Lung (tissue), 12 donors: Measurements from ENCODE around the gene POP5. TPM values are rescaled to one million over a fixed set of nuclear protein-coding genes. Genes with fewer than 3 reads are reported as not detected.

Experiments
- ATAC-seq: fragments of 200-7000 bp; cut with Tn5 transposase; one replicate; pipeline ENCODE4 v1.9.1; 2020; ENCODE audit warnings: moderate number of reproducible peaks; ENCODE audit not compliant: insufficient read depth, low FRiP score
- DNase-seq, 3 donors: peaks; one replicate each; pipeline ENCODE4 v3.0.0-alpha.2; 2013 to 2017
- H3K27ac ChIP-seq, 2 donors: one replicate each; pipeline ENCODE4 v1.5.1; 2013; ENCODE audit warnings: mild to moderate bottlenecking in 2 of 2, moderate library complexity in 2 of 2, control low read depth in 1 of 2, inconsistent platforms in 1 of 2, low read depth in 1 of 2, low read length in 1 of 2
- H3K27me3 ChIP-seq, 3 donors: one replicate each; pipeline ENCODE4 v1.5.1; 2013; ENCODE audit warnings: low read length in 2 of 3; ENCODE audit not compliant: control insufficient read depth in 3 of 3, insufficient read depth in 3 of 3
- H3K36me3 ChIP-seq, 4 donors: one replicate each; pipeline ENCODE4 v1.5.1; 2013; ENCODE audit warnings: low read length in 4 of 4, mild to moderate bottlenecking in 1 of 4, moderate library complexity in 1 of 4; ENCODE audit not compliant: control insufficient read depth in 4 of 4, insufficient read depth in 4 of 4
- H3K4me1 ChIP-seq, 5 donors: one replicate each; pipeline ENCODE4 v1.5.1; 2013; ENCODE audit warnings: low read length in 5 of 5, mild to moderate bottlenecking in 2 of 5, moderate library complexity in 1 of 5; ENCODE audit not compliant: control insufficient read depth in 5 of 5, insufficient read depth in 5 of 5
- H3K4me3 ChIP-seq: one replicate; pipeline ENCODE4 v1.5.1; 2013; ENCODE audit warnings: mild to moderate bottlenecking, control low read depth, moderate library complexity
- H3K9ac ChIP-seq, 2 donors: one replicate each; pipeline ENCODE4 v1.5.1; 2013; ENCODE audit warnings: low read length in 2 of 2, control low read depth in 1 of 2; ENCODE audit not compliant: insufficient read depth in 1 of 2
- H3K9me3 ChIP-seq, 4 donors: one replicate each; pipeline ENCODE4 v1.5.1; 2013; ENCODE audit warnings: low read length in 3 of 4, mild to moderate bottlenecking in 1 of 4, moderate library complexity in 1 of 4; ENCODE audit not compliant: control insufficient read depth in 4 of 4, insufficient read depth in 3 of 4
- WGBS, 2 donors: extraction: QIAGEN DNeasy Blood & Tissue Kit; methylation state at CpG; one replicate each; pipeline ENCODE4 v1.1.7; 2013; 5-methylcytosine and 5-hydroxymethylcytosine counted together
- polyA plus RNA-seq, 2 donors: library from polyadenylated mRNA; stranded (reverse); fragments of 200-250 nt; gene quantifications; one replicate each; pipeline ENCODE4 v1.2.1, GENCODE V29; 2013
- total RNA-seq, 2 donors: library from RNA; depleted of rRNA in 1 of 2; stranded (reverse); fragments of >200 nt in 1 of 2; gene quantifications; one replicate each; pipeline ENCODE4 v1.2.1, GENCODE V29; 2014 to 2021
- TF ChIP-seq, protein P1 (sequence below): IDR thresholded peaks from 2 replicates; pipeline ENCODE4 v1.5.1; 2012; ENCODE audit warnings: mild to moderate bottlenecking; ENCODE audit errors: control extremely low read depth, extremely low read depth
- donor health status: control.
- donor health status: control.
- donor health status: Bipolar disorder and iron deficiency.
- donor health status: healthy.
- donor health status: DM: yes; HTN: yes; CAD: no.

Gene POP5
- total and polyA plus RNA-seq, 4 donors, result 22.1 to 62.1 (median 39.3) TPM

DNA sequence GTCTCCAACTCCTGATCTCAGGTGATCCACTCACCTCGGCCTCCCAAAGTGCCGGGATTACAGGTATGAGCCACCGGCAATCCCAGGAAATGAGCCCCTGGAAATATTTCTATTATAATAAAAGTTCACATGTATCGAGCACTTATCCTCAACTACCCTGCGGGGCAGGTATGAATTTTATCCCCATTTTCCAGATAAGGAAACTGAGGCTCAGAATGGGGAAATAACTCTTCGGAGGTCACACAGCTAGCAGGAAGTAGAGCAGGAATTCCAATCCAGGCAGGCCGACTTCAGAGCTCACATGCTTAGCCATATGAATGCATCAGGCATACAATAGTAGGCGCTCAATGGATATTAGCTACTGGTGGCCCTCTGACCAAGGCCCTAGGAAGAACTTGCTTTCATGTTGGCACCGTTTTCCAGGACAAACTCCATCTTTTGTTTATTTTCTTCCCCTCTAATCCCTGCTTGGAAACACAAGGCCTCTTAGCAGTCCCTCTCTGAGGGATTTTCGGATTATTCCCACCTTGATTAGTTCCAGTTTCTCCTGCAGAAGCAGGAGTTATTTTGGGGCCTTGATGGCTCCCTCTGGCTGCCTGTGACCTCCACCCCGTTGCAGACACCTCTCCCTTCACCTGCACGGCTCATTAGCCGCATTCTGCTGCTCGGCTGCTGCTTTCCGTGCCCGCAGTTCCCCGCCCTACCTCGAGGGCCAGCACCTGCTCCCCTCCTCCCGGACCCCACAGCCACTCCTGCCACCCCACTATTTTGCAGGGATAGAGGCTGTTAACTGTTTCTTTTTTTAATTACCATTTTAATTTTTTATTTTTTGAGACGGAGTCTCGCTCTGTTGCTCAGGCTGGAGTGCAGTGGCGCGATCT lies 18.7 kb upstream of the POP5 start:
- DNase-seq (no peak), ATAC-seq (no peak)
- no peak overlapping the region for H3K9ac ChIP-seq
- no peak overlapping the region for H3K4me3 ChIP-seq
- WGBS, 2 donors, result 80 to 86% methylated on average over 23 of the region's 23 CpGs
- H3K9me3 ChIP-seq, result no peaks in the 10 kb centered on the region
- no peaks in the 10 kb centered on the region for H3K36me3 ChIP-seq
- TF ChIP-seq, protein P1, sequence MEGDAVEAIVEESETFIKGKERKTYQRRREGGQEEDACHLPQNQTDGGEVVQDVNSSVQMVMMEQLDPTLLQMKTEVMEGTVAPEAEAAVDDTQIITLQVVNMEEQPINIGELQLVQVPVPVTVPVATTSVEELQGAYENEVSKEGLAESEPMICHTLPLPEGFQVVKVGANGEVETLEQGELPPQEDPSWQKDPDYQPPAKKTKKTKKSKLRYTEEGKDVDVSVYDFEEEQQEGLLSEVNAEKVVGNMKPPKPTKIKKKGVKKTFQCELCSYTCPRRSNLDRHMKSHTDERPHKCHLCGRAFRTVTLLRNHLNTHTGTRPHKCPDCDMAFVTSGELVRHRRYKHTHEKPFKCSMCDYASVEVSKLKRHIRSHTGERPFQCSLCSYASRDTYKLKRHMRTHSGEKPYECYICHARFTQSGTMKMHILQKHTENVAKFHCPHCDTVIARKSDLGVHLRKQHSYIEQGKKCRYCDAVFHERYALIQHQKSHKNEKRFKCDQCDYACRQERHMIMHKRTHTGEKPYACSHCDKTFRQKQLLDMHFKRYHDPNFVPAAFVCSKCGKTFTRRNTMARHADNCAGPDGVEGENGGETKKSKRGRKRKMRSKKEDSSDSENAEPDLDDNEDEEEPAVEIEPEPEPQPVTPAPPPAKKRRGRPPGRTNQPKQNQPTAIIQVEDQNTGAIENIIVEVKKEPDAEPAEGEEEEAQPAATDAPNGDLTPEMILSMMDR, result no peak
- peaks cover 0 to 2% (median 0%) of the 10 kb centered on the region in 5 donors for H3K4me1 ChIP-seq
- H3K27me3 ChIP-seq, result peaks cover 0 to 5% (median 5%) of the 10 kb centered on the region in 3 donors
- H3K27ac ChIP-seq, result no peak overlapping the region

DNA sequence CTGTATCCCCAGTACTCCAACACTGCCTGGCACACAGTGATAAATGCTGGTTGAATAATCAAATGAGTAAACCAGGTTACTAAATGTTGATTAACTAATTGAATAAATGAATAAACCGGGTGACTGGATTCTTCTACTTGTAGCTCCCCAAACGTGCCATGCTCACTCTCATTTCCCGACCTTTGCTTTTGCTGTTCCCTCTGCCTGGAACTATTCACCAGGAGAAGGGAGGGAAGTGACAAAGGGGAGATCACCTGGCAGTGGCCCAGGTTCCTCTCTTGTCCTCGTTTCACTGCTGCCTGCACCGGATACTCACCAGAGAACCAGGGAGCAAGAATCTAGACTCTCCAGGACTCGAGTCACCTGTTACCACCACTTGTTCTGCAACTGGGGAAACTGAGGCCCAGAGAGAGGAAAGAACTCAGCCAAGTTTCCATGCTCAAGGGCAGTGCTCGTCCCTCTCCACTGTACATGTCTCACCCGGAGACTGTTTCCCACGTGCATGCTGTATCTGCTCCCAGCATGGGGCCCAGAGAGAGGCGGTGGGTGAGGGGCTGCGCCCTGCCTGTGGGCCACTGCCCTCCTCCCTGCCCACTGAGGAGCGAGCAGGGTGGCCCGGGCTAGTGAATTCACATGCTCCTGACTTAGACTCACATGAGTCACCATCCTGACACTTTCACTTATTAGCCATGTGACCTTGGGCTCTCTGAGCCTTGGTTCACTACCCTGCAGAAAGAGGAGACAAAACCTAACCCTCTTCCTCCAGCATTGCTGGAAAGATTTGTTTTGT lies 17.7 kb upstream of the POP5 start:
- no peak for DNase-seq
- TF ChIP-seq, protein P1, result no peak
- no peak overlapping the region for H3K4me3 ChIP-seq
- no peak for ATAC-seq
- H3K27ac ChIP-seq, result no peak overlapping the region
- 51 to 70% methylated on average over 13 of the region's 13 CpGs for WGBS, 2 donors
- peaks cover 0 to 5% (median 5%) of the 10 kb centered on the region in 3 donors for H3K27me3 ChIP-seq
- no peak overlapping the region for H3K9ac ChIP-seq
- H3K4me1 ChIP-seq, result peaks cover 0 to 2% (median 0%) of the 10 kb centered on the region in 5 donors
- H3K9me3 ChIP-seq, result no peaks in the 10 kb centered on the region
- H3K36me3 ChIP-seq, result no peaks in the 10 kb centered on the region

DNA sequence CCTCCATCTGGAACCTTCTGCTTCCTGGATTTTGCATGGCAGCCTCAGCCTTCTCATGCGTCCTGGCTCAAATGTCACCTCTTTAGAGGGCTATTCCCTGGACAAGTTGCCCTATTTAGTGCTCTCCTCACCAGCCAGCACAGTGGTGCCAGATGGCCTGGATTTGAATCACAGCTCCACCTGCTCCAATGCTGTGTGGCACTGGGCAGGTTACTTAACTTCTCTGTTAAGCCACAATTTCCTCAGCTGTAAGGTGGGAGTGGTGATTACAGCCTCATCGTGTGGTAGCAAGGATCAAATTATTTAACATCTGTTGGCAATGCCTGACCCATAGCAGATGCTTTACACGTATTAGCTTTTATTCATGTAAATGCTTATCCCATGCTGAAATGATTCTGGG lies 16.7 kb upstream of the POP5 start:
- ATAC-seq, result no peak
- Histone ChIP-seq H3K4me1 (peaks cover 0 to 2% (median 0%) of the 10 kb centered on the region in 5 donors), H3K27me3 (peaks cover 0 to 5% (median 5%) of the 10 kb centered on the region in 3 donors), H3K36me3 (no peaks in the 10 kb centered on the region), H3K9ac (no peak overlapping the region), H3K9me3 (no peaks in the 10 kb centered on the region), H3K4me3 (no peak overlapping the region), H3K27ac (no peak overlapping the region)
- TF ChIP-seq, protein P1, result no peak
- WGBS, 2 donors, result 68 to 70% methylated on average over 3 of the region's 3 CpGs
- no peak for DNase-seq
